IPS-NIHi11 (cell line): ENCODE results near the gene FLNB.
A peak's percentile ranks its signal among the peaks of the same experiment; 100 is the strongest.
"Not testable (repeated sequence)": the region's sequence is repeated elsewhere in the genome, so short reads cannot be mapped to it uniquely, and the experiment has no call there.

Source experiments
- DNase-seq: peaks from one replicate; pipeline ENCODE4 v3.0.0; 2012; ENCODE audit warnings: mixed read lengths, low spot score

FLNB gene

DNA sequence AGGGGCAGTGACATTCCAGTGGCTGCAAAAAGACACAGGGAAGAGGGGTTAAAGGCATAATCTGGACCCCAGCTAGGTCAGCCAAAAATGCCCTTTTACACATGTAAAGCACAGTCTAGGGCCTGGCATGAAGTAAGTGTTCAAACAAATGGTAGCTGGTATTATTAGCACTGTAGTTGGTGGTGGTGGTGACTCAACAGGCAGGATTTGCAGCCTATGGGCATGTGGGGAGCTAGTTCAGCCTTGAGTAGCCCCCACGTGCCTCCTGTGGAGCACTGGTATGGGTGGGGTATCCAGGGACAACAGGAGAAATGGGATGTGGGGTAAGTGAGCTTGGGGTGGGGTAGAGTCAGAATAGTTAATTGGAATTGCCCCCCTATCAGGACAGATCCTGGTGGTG is 175.0 kb downstream of the FLNB start:
- DNase-seq = no peak

DNA sequence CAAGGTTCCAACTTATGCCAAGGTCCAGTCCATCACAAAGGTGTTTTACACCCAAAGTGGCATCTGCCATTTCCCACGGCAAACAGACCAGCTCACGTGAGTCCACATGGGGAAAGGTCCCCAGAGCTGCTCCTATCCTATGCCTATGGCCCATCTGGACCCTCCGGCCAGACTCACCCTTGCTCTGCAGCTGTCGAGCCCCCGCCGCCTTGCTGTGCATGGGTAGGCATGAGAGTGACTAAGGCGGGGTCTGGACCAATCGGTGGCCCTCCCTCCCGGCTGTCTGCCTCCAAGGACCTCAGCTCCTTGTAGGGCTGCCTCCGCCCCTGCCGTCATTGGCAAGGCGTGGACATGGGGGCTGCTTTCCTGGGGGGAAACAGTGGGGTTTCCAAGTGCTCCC is 175.7 kb downstream of the FLNB start:
- no peak for DNase-seq

DNA sequence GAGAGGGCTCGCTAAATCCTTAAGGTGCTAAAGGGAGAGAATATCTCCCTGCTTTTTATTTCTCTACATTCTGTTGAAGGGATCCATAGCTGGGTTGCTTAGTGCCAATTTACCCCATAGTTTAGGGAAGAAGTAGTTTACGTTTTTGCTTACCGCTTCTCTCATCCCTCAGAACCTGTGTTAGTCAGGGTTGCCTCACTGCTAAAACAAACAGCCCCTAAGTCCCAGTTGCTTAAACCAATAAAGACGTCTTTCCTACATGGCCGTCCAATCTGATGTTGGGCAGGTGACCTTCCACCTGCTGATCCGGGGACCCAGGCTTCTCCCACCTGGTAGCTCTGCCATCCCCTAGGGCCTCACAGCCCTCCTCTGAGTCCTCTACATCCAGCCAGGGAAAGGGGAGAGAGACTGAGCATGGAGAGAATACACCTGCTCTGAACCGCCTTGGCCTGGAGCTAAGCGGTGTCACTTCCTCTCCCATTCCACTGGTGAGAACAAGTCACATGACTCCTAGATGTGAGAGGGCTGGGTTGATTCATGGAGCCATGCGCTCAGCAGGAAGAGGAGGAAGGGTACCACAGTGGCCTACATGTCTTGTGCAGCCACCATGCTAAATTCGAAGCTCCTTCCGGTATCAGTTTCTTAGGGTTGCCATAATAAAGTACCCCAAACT is 176.2 kb downstream of the FLNB start:
- no peak for DNase-seq

DNA sequence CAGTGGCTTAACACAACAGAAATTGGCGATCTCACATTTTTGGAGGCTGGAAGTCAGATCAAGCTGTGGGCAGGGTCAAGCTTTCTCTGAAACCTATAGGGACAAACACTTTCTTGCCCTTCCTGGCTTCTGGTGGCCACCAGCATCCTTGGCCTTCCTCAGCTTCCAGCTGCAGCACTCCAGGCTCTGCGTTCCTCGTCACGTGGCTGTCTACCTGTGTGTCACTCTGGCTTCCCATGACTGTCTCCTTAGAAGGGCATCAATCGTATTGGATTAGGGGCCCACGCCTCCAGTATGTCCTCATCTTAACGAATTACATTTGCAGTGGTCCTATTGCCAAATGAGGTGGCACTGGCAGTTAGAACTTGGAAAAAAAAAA is 176.7 kb downstream of the FLNB start:
- no peak for DNase-seq

DNA sequence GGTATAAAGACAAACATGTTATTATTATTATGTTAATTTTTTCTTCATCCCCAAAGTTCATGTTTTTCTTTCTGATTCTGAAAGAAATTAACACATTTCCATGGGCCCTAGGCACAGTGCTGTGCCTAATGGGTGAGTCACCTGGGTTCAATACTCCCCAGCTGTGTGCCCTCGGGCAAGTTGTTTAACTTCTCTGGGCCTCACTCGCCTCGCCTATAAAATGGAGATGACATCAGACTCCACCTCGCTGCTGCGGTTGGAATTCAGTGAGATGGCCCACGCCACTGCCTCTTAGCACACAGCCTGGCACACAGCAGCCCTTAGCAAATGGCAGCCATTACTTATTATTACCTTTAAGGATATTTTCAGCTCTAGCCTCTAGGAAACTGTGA is 179.9 kb downstream of the FLNB start:
- DNase-seq = no peak

DNA sequence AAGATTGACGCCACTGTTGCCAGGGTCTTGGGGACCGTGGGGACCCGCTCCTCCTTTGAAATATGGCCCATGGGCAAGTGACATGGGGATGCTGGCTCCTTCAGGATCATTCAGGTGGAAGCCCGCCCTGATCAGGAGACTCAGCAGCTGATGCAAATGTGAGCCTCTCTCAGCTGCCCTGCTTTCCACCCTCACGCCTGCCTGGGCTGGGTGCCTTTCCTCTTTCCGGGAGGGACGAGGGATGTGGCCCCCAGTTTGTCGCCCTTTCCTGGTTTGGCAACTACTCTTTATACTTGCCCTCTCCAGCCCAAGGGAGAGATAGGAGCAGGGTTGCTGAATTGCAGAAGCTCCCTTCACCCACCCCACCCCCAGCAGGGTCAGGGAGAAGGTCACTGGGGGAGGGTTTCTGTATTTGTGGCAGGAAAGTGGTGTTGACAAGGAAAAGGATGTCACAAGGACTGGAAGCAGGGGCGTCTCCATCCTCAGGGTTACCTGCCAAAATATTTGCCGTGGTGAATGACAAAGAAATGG is 180.8 kb downstream of the FLNB start:
- DNase-seq = peak; percentile 22

DNA sequence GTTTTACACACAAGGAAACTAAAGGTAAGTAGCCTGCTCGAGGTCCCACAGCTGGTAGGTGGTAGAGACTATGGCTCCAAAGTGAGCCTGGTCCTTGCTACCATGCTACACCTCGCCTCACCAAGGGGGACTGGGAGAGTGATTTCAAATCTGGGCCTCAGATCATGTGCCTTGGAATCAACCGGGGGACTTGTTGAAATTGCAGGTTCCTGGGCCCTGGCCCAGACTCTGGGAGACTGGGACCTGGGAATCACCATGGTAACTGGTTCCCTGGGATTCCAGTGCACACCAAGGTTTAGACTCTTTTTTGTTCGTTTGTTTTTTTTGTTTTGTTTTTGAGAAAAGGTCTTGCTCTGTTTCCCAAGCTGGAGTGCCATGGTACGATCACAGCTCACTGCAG is 181.5 kb downstream of the FLNB start:
- no peak for DNase-seq

DNA sequence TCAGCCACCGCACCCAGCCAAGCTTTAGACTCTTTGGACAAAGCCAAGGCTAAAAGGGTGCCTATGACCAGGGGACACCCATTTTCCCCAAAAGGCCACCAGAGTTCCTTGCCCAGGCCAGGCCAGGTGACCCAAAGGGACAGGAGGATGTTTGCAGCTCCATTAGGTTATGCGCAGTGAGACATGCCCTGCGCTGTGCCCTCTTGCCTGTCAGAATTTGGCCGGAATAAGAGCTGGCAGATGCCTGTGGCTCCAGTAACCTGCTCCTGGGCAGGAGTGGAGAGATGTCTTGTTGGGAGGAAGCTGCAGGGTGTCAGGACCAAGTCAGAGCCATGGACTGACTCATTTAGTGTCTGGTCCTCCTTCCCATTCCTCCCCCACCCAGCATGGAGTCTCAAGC is 182.1 kb downstream of the FLNB start:
- DNase-seq = no peak

DNA sequence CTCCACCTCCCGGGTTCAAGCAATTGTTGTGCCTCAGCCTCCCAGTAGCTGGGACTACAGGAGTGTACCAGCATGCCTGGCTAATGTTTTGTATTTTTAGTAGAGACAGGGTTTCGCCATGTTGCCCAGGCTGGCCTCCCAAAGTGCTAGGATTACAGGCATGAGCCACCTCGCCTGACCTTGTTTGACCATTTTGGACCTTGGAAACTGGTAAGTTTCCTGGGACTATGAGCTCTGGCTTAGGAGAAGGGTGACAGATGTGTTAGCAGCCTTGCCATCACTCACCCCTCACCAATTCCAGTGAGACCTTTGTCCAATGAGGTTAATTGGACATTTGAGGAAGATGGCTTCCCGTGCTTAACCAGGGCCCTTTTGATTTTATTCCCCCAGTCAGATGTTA is 182.7 kb downstream of the FLNB start:
- no peak for DNase-seq

DNA sequence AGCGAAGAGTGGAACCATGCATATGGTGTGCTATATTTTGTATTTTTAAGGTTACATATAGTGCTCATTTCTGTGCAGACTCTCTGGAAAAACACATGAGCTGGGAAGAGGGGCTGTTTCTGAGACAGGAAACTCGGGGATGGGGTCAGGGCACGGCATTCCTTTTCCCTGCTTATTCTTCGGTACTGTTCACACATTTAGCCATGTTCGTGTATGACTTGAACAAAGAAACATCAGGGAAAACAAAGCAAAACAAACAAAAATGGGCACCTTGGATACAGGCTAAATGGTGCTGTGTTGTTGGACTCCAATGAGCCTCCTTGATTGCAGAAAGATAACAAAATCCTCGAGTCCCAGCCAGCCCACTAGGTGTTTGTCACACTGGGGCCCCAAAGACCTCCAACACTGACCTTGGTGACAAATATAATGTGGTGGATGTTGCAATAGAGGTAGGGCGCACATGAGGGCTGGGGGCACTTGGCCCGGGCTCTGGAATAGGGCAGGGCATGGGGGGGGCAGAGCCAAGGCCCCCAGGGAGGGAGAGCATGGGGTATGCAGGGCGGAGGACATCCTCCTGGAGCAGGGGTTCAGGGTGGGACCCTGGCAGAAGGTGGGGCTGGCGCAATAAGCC is 183.3 kb downstream of the FLNB start:
- DNase-seq = no peak

DNA sequence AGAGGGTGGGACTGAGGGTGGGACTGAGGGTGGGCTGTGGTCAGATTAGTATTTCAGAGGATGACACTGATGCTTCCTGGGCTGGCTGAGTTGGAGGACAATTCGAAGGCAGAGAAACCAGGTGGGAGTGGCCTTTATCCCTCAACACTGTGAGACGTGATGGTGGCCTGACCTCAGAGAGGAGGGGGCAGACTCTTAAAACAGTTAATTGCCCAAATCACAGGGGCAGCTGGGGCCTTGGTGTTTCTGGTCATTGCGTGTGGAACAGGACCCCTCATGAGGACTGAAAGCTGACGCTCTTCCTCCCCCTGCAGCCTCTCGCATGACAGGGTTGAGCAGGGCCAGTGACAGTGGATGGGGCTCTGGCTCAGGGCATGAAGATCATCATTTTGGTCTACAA is 183.8 kb downstream of the FLNB start:
- DNase-seq = no peak

DNA sequence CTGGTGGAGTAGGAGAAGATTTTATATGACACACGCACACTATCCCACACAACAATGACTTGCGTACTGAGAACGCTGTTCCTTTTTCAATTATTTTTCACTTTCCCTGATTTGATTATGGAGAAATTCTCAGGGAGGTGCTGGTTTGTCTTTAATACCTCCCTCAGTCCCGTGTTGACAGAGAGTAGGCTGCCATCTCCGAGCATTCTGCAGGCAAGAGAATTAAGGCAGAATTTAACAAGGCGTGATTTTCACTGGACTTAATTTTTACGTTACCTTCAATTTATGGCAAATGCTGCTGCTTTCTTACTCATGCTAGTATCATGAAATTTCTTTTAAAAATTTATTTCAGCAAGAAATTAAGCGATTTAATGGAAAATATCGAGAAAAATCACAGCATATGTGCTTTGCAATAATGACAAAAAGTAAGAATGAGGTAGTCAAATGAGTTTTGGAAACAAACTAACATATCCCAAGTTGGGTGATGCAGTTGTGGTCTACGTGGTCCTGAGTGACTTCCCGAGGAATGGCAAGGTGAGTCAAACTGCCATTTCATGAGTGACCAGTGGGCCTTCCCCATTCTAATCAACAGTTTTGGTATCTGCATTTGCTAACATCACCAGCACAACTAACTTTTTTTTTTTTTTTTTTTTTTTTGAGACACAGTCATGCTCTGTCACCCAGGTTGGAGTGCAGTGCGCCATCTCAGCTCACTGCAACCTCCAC is 185.6 kb downstream of the FLNB start:
- no peak for DNase-seq

DNA sequence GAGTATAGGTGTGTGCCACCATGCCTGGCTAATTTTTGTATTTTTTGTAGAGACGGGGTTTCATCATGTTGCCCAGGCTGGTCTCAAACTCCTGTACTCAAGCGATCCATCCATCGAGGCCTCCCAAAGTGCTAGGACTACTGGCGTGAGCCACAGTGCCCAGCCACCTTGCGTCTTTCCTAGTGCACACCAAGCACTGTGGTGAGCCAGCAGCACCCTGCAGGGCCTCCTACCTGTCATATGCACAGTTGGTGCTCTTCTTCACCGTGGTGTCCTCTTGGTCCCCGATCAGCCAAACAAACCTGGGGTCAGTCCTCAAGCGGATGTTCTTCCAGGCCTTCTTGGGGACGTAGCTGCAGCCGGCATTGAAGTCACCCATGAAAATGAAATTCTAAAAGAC is 189.4 kb downstream of the FLNB start:
- no peak for DNase-seq

DNA sequence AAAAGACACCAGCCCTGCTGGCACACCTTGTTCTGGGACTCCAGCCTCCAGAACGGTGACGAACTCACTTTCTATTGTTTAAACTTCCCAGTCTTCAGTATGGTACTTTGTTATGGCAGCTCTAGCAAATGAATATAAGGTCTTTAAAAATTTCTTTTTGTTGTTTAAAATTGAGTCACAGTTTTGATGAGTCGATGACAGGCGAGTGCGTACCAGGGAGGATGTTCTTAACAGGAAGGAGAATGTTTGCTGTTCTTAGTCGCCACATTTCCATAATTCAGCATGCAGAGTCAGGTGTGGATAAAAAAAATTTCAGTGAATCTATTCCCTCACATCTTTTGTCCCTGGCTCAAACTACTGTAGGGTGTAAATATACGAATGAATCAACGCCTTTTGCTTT is 190.1 kb downstream of the FLNB start:
- DNase-seq = no peak

DNA sequence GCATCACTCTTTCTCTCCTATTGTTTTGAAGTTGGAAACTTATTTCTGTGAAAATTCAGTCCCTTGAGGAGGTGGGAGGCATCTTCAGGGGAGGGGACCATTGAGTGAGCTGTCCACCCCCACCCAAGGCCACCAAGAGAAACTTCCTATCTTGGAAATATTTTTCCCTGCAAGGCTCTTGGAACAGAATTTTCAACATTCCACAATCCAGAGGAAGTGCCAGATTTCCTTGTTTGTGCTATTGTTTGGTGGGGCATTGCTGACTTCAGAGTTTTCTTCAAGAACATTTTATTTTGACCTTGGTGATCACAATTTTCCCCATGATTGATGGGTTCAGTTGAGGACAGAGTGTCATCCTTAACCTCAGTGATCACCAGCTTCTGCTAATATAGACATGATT is 190.6 kb downstream of the FLNB start:
- no peak for DNase-seq

DNA sequence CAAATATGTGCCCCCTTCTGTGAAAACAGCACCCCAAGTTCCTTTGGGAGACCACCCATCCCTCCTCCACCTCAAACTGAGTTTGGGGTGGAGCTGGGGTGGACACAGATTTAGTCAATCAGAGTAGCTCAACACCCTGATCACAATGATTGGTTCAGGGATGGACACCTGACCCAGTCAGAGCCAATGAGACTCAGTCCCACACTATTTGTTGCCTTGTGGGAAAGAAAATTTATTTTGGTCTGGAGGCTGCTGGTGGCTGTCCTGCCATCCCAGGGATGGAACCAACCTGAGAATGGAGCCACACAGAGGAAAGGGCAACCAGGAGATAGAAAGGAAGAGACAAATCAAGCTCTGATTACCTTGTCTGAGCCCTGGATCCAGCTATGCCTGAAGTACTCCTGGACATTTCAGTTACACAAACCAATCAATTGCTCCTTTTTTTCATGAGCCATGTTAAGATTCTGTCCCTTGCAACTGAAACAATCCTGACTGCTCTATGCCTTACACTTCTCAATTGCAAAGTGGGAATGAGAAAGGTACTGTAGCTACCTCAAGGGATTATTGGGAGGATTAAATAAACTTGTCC is 192.0 kb downstream of the FLNB start:
- DNase-seq = no peak

DNA sequence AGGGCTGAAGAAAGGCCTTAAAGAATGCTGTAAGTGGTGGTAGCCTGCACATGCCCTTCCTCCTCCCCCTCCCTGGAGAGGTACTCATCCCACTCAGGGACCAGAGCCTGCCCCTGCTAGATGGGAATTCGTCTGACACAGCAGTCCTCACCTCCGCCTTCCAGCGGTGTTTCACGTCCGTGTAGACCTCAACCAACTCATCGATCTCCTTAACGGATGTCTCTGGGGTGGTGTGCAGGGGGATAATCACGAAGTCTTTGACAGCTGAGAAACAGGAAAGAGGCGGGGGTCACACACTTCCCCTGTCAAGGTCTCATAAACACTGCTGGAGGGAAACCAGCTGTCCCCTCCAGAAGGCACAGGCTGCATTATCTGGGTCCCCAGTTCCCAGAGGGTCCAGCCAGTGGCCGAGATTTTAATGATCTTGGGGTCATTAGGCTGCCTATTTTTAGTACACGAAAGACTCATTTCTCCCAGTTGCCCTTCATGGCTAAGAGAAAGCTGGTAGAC is 192.7 kb downstream of the FLNB start:
- no peak for DNase-seq

DNA sequence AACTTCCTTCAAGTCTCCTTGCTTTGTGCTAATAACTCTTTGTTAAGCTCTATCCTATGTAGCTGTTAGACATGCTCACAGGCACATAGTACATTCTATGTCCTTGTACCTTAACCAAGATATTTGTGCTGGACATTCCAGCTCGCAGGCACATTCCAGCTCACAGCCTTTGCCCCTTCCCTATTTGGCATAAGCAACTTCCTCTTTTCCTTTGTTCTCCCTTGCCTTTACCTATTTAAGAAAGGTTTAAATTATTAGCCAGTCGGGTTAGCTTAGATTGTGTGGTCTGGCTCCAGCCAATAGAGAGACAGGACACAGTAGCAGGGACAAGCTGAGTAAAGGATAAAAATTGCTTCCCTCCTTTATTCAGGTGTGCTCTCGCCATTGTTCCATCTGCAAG is 193.2 kb downstream of the FLNB start:
- not testable (repeated sequence) for DNase-seq

DNA sequence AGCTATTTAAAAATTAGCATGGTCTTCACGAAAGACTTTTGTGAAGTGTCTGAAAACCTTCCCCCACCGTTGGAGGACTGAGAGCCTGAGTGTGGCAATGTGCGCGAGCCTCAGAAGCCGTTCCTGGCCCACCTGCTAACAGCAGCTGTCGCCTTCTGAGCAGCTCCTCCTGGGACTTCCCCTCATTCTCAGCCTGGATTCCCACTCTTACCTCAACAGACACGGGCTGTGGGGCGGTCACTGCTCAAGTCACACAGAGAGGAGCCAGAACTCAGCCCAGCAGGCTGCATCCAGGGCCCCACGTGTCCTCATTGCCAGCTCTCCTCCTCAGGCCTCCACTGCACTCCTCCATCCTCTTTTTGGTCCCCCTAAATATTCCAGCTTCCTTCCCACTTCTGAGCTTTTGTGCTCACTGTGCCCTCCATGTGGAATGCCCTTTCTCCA is 194.7 kb downstream of the FLNB start:
- DNase-seq = no peak

DNA sequence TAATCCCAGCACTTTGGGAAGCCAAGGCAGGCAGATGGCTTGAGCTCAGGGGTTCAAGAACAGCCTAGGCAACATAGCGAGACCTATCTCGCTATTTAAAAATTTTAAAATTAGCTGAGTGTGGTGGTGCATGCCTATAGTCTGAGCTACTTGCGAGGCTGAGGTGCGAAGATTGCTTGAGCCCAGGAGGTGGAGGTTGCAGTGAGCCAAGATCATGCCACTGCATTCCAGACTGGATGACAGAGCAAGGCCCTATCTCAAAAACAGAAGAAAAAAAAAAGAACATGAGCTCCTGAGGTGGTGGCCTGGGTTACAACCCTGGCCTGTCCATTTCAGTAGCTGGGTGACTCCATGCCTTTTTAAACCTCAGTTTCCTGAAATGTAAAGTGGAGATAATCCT is 195.3 kb downstream of the FLNB start:
- DNase-seq = no peak

DNA sequence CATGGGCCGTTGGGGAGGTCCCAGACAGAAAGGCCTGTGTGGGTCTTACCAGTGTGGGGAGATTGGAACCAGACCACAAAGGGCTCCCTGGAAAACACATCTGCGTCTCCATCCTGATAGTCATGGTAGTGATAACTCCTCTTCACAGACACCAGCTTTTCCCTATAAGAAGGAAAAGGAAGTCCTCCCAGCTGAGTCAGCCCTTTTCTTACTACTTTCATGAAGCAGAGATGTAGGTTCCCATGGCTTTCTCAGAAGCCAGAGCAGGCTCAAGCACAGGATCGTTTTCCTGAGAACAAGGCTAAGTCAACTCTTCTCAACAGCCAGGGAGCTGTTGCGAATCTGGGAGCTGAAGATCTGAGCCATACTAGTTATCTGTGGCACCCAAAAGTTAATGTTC is 196.5 kb downstream of the FLNB start:
- no peak for DNase-seq

DNA sequence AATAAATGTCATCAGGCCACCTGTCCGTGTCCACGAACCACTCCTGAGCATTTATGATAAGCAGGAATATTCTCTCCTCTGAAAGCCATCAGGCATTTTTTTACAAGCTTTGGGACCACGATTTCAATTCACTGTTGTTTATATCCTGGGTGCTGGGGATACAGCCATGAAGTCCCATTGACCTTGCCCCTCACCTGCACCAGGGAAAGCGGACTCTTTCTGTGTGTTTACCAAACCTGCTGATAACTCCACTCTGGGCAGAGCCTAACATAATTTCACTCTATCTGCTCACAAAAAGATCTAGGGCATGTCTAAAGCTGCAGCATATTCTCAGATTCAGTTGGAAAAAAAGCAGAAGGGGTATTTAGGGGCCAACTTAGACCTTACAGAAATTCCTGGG is 197.8 kb downstream of the FLNB start:
- DNase-seq = no peak
